Upper lobe of left lung (tissue), 6 donors: Measurements from ENCODE around the gene TCL1B. TPM values are rescaled to one million over a fixed set of nuclear protein-coding genes. Genes with fewer than 3 reads are reported as not detected.

ENCODE experiments used
- ATAC-seq, 2 donors: fragments of 200-7000 bp; cut with Tn5 transposase; one replicate each; pipeline ENCODE4 v1.9.1; 2022; ENCODE audit warnings: mild to moderate bottlenecking in 2 of 2, moderate library complexity in 2 of 2; ENCODE audit not compliant: low FRiP score in 2 of 2
- DNase-seq, 2 donors: peaks; one replicate each; pipeline ENCODE4 v3.0.0-alpha.2; 2019 to 2020
- H3K27ac ChIP-seq, 4 donors: fragments of 200-600 bp; sonication (generic); one replicate each; pipeline ENCODE4 v1.5.1; 2016 to 2019
- H3K27me3 ChIP-seq, 4 donors: fragments of 200-600 bp; sonication (generic); one replicate each; pipeline ENCODE4 v1.5.1; 2017 to 2019
- H3K36me3 ChIP-seq, 4 donors: fragments of 200-600 bp; sonication (generic); one replicate each; pipeline ENCODE4 v1.5.1; 2016 to 2019
- H3K4me1 ChIP-seq, 4 donors: fragments of 200-600 bp; sonication (generic); one replicate each; pipeline ENCODE4 v1.5.1; 2018 to 2019
- H3K4me3 ChIP-seq, 4 donors: fragments of 200-600 bp; sonication (generic); one replicate each; pipeline ENCODE4 v1.5.1; 2017 to 2019; ENCODE audit warnings: mild to moderate bottlenecking in 2 of 4, moderate library complexity in 1 of 4
- H3K9me3 ChIP-seq, 4 donors: fragments of 200-600 bp; sonication (generic); one replicate each; pipeline ENCODE4 v1.5.1; 2018 to 2019
- EP300 ChIP-seq, 4 donors: sonication (generic); formaldehyde crosslinking; IDR thresholded peaks; one replicate each; pipeline ENCODE4 v1.5.1; 2017; ENCODE audit warnings: antibody characterized with exemption in 4 of 4, control low read depth in 2 of 4
- POLR2A ChIP-seq, 4 donors: fragments of 450-650 bp; IDR thresholded peaks; one replicate each; pipeline ENCODE4 v1.5.1; 2016 to 2017; ENCODE audit warnings: antibody characterized with exemption in 4 of 4, mild to moderate bottlenecking in 2 of 4
- POLR2AphosphoS5 ChIP-seq, 2 donors: sonication (generic); formaldehyde crosslinking; IDR thresholded peaks; one replicate each; pipeline ENCODE4 v1.5.1; 2017; ENCODE audit warnings: antibody characterized with exemption in 2 of 2
- WGBS, 2 donors: methylation state at CpG; one replicate each; pipeline ENCODE4 v1.1.5; 2017 to 2018; 5-methylcytosine and 5-hydroxymethylcytosine counted together
- total RNA-seq, 6 donors: library from RNA; depleted of rRNA in 4 of 6; stranded (reverse); fragments of >200 nt in 4 of 6; gene quantifications; one replicate each; pipeline versions ENCODE4 v1.1.0 to v1.2.1, GENCODE V29; 2016 to 2021
- TF ChIP-seq, protein P1 (sequence below), 6 experiments: fragments of 450-650 bp in 4 of 6; fragments of 200-600 bp in 2 of 6; sonication (generic) in 2 of 6; IDR thresholded peaks; one replicate each; pipeline ENCODE4 v1.5.1; 2016 to 2019; ENCODE audit warnings: antibody characterized with exemption in 6 of 6
- donor health status: DM: no; HTN: no; CAD: no; lungs with moderate emphysema.
- donor health status: DM: no; HTN: yes; CAD: no; lungs with severe emphysema.

TCL1B gene
- total RNA-seq, 6 donors from 2014 or later: not detected

DNA sequence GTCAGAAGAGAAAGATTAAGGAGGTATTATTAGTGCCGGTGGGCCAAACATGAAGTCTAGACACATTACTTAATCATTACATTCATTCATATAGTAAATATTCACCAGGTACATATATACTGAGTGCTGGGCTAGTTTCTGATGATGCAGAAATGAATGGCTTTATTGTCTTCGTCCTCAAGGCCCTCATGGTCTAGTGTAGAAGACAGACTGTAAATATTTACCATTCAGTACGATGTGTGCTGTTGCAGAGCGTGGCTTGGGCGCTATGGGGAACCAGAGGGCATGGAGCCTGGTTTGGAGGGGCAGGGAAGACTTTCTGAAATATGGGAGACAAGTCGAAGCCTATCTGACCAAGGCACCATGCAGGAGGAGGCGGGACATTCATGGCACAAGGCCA, 37.0 kb upstream of the TCL1B start:
- Histone ChIP-seq H3K9me3 (no peaks in the 10 kb centered on the region), H3K27me3 (no peaks in the 10 kb centered on the region), H3K4me1 (no peaks in the 10 kb centered on the region), H3K27ac (no peak overlapping the region), H3K36me3 (no peaks in the 10 kb centered on the region), H3K4me3 (no peak overlapping the region)
- TF ChIP-seq, protein P1, sequence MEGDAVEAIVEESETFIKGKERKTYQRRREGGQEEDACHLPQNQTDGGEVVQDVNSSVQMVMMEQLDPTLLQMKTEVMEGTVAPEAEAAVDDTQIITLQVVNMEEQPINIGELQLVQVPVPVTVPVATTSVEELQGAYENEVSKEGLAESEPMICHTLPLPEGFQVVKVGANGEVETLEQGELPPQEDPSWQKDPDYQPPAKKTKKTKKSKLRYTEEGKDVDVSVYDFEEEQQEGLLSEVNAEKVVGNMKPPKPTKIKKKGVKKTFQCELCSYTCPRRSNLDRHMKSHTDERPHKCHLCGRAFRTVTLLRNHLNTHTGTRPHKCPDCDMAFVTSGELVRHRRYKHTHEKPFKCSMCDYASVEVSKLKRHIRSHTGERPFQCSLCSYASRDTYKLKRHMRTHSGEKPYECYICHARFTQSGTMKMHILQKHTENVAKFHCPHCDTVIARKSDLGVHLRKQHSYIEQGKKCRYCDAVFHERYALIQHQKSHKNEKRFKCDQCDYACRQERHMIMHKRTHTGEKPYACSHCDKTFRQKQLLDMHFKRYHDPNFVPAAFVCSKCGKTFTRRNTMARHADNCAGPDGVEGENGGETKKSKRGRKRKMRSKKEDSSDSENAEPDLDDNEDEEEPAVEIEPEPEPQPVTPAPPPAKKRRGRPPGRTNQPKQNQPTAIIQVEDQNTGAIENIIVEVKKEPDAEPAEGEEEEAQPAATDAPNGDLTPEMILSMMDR (IDR thresholded peaks at IDR 0.05): no peak
- TF ChIP-seq POLR2A (IDR thresholded peaks at IDR 0.05): no peak
- TF ChIP-seq EP300 (IDR thresholded peaks at IDR 0.05): no peak
- 62 to 68% methylated on average over 7 of the region's 7 CpGs for WGBS, 2 donors
- DNase-seq (no peak), ATAC-seq (no peak)

DNA sequence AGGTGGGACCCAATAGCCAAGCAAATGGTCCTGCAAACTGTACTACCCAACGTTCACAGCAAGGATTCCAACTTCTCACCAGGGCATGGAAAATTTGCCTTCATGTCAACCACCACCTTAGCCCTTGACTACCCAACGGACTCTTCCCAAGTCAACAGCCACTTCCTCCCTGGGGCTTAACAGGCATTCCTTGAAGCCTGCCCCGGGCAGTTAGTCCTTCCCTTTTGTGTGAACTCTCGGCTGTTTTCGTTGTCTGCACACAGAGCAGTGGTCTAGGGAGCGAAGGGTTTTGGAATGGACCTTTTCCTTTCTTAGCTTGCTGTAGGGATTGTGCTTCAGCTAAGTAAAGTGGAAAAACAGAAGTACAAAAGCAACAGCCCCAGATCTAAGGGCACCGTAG, 35.2 kb upstream of the TCL1B start:
- TF ChIP-seq POLR2A (IDR thresholded peaks at IDR 0.05) (no peak), POLR2AphosphoS5 (IDR thresholded peaks at IDR 0.05) (no peak), EP300 (IDR thresholded peaks at IDR 0.05) (no peak)
- TF ChIP-seq, protein P1 (IDR thresholded peaks at IDR 0.05): no peak
- no peak for ATAC-seq
- Histone ChIP-seq H3K4me1 (no peaks in the 10 kb centered on the region), H3K27ac (no peak overlapping the region), H3K9me3 (no peaks in the 10 kb centered on the region), H3K36me3 (no peaks in the 10 kb centered on the region), H3K27me3 (no peaks in the 10 kb centered on the region), H3K4me3 (no peak overlapping the region)
- 76 to 79% methylated on average over 7 of the region's 7 CpGs for WGBS, 2 donors
- DNase-seq: no peak

- Histone ChIP-seq H3K9me3 (no peaks in the 10 kb centered on the region), H3K27ac (no peak overlapping the region), H3K27me3 (no peaks in the 10 kb centered on the region), H3K36me3 (no peaks in the 10 kb centered on the region), H3K4me3 (no peak overlapping the region), H3K4me1 (no peaks in the 10 kb centered on the region)
- DNase-seq: no peak
- 51% methylated on average over 5 of the region's 5 CpGs for WGBS, 2 donors
- TF ChIP-seq POLR2AphosphoS5 (IDR thresholded peaks at IDR 0.05) (no peak), POLR2A (IDR thresholded peaks at IDR 0.05) (no peak), EP300 (IDR thresholded peaks at IDR 0.05) (no peak)
- TF ChIP-seq, protein P1 (IDR thresholded peaks at IDR 0.05): no peak
- ATAC-seq: no peak
Observed at GRCh38 chr14:95651821-95652583, 34.2 kb upstream of the TCL1B start.

DNA sequence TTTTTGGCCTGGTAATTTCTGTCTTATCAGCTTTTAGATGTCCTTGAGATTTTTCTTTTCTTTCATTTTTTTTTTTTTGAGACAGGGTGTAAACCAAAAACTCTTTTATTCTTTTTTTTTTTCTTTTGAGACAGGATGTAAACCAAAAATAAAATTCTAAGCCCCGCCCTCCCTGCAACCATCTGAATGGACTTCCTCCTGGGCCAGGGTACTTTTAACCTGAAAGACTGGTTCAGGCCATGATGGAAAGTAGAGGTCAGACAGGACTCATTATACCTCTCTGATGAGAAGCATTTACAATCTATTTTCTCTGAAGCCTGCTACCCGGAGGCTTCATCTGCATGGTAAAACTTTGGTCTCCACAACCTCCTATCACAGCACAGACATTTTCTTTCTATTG, 33.5 kb upstream of the TCL1B start:
- 73 to 85% methylated on average over 2 of the region's 2 CpGs for WGBS, 2 donors
- H3K36me3 ChIP-seq: no peaks in the 10 kb centered on the region
- H3K4me1 ChIP-seq: no peaks in the 10 kb centered on the region
- ATAC-seq: no peak
- no peak for DNase-seq
- TF ChIP-seq EP300 (IDR thresholded peaks at IDR 0.05): no peak
- TF ChIP-seq POLR2A (IDR thresholded peaks at IDR 0.05): no peak
- TF ChIP-seq, protein P1 (IDR thresholded peaks at IDR 0.05): no peak
- TF ChIP-seq POLR2AphosphoS5 (IDR thresholded peaks at IDR 0.05): no peak
- H3K4me3 ChIP-seq: no peak overlapping the region
- no peaks in the 10 kb centered on the region for H3K27me3 ChIP-seq
- H3K9me3 ChIP-seq: no peaks in the 10 kb centered on the region
- no peak overlapping the region for H3K27ac ChIP-seq

- Histone ChIP-seq H3K27ac (no peak overlapping the region), H3K4me3 (no peak overlapping the region), H3K36me3 (no peaks in the 10 kb centered on the region), H3K9me3 (no peaks in the 10 kb centered on the region), H3K4me1 (no peaks in the 10 kb centered on the region), H3K27me3 (no peaks in the 10 kb centered on the region)
- TF ChIP-seq POLR2A (IDR thresholded peaks at IDR 0.05): no peak
- TF ChIP-seq POLR2AphosphoS5 (IDR thresholded peaks at IDR 0.05): no peak
- TF ChIP-seq, protein P1 (IDR thresholded peaks at IDR 0.05): no peak
- no peak for TF ChIP-seq EP300 (IDR thresholded peaks at IDR 0.05)
- DNase-seq: no peak
- ATAC-seq: no peak
- WGBS, 2 donors: 48 to 67% methylated on average over 1 of the region's 1 CpG
Observed at GRCh38 chr14:95655461-95655860, 30.8 kb upstream of the TCL1B start.
